Stimulated activated CD4-positive, alpha-beta T cell treated with anti-CD3 and anti-CD28 coated beads, Interleukin-2, amount 100 ng/mL, for 4 hours (primary cell): ENCODE data around the gene TMC8.
"Not testable (repeated sequence)": the region's sequence is repeated elsewhere in the genome, so short reads cannot be mapped to it uniquely, and the experiment has no call there.

ENCODE experiments used
- DNase-seq: peaks from one replicate; pipeline ENCODE4 v3.0.0-alpha.2; 2020; ENCODE audit warnings: low read depth

The TMC8 gene

GRCh38 chr17:78154903-78155811, 24.6 kb downstream of the TMC8 start:
- DNase-seq = no peak

DNA sequence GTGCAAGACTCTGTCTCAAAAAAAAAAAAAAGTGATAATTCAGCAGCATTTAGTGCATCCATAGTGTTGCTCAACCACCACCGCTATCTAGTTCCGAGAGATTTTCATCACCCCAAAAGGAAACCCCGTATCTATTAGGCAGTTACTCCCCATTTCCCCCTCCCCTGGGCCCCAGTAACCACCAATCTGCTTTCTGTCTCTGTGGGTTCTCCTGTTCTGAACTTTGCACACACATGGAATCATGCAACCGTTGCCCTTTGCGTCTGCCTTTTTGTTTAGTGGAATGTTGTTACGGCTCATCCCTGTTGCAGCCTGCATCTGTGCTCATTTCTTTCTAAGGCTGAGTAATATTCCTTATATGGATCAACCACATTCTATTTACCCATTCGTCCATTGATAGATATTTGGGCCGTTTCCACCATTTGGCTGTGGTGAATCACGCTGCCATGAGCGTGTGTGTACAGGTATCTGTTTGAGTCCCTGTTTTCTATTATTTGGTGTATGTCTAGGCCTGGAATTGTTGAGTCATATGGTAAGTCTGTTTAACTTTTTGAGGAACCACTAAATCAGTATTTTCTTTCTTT, 29.1 kb downstream of the TMC8 start:
- DNase-seq = no peak

DNA sequence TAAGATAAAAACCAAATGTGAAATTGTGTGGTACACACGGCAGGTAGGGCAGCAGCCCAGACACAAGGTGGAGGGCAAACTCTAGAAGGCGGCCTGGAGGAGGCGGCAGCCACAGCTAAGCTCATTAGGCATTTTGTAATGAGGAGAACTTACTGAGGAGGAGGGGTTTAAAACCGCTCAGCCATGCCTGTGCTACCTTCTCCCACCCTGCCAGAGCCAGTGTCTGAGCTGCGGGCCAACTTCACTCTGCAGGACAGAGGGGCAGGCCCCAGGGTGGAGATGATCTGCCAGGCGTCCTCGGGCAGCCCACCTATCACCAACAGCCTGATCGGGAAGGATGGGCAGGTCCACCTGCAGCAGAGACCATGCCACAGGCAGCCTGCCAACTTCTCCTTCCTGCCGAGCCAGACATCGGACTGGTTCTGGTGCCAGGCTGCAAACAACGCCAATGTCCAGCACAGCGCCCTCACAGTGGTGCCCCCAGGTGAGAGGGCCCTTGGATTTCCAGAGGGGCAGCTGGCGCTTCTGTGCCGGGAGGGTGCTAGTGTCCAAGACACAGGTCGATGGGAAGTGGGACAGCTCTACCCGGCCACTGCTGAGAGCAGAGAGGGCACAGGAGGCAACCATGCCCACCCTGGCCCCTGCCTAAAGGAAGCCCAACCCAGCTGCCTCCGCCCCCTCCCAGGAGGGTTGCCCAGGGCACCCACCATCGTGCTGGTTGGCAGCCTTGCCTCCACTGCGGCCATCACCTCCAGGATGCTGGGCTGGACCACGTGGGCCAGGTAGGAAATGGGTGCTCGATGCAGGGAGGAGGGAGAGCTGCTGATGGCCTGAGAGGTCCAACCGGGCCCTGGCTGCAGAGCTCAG, 33.5 kb downstream of the TMC8 start:
- DNase-seq = no peak

DNA sequence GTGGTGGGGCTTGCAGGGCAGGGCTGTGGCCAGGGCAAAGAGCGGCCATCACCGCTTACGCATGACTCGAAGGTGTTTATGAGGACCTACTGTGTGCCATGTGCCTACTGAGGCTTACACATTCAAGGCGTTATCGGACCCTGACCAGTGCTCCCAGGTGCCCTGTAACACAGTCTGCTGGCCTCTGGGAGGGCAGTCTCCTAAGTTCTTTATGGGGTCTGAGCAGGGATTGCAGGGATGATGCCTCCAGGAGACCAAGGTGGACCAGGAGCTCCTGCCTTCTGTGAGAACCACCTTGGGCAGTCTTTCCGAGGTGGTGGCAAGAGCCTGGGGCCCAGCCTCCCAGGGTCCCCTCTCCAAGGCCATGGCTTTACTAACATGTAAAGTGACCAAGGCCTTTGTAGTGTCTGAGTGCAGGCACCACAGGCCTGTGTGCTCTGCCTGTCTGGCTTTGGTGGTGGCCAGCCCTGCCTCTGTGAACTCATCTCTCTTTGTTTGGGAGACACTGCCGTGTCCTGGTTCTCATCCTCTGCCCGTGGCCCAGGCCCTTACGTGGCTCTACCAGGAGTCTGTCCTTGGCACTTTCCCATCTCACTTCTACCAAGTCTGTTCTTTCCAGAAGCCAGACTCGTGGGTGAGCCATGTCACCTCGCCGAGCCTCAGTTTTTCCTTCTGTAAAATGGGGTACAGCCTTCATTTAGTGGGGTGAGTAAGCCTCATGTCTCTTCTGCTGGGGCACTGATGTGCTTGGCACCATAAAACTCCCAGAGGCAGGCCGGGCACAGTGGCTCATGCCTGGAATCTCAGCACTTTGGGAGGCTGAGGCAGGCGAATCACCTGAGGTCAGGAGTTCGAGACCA, 34.4 kb downstream of the TMC8 start:
- DNase-seq = no peak

GRCh38 chr17:78166416-78166815, 35.8 kb downstream of the TMC8 start:
- no peak for DNase-seq

- DNase-seq = peak; percentile 80
Measured at GRCh38 chr17:78168242-78168902, 37.8 kb downstream of the TMC8 start, which contains the start of gene SYNGR2. SYNGR2 (plus strand) TSS chr17:78168581; CDS start chr17:78168617, 36 bp downstream.

- peak; percentile 49 for DNase-seq
Measured at GRCh38 chr17:78168903-78169793, 38.6 kb downstream of the TMC8 start.

DNA sequence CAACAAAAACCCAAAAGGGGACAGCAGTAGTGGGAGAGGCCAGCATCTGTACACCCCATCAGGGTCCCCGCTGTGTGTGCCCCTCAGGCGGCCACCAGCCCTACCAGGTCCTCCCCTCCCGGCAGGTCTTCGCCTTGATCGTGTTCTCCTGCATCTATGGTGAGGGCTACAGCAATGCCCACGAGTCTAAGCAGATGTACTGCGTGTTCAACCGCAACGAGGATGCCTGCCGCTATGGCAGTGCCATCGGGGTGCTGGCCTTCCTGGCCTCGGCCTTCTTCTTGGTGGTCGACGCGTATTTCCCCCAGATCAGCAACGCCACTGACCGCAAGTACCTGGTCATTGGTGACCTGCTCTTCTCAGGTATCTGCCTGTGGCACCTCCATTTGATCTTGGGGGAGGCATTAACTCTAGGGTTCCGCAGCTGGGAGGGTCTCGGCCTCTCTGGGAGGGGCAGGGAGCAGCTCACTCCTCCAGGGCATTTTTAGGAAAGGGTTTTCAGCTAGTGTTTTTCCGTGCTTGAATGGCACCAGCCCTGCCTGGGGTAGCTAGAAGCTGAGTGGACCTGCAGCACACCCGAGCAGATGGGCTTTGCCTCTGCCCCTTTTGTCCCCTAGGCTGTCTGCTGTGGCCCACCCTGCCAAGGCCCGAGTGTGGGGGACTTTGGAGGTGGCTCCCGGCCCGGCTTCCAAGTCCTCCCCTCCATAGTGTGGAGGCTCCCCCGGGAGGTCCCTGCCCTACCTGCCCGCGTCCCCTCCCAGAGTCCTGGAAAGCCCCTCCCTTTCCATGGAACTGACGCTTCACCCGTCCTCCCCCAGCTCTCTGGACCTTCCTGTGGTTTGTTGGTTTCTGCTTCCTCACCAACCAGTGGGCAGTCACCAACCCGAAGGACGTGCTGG, 40.4 kb downstream of the TMC8 start:
- no peak for DNase-seq

DNA sequence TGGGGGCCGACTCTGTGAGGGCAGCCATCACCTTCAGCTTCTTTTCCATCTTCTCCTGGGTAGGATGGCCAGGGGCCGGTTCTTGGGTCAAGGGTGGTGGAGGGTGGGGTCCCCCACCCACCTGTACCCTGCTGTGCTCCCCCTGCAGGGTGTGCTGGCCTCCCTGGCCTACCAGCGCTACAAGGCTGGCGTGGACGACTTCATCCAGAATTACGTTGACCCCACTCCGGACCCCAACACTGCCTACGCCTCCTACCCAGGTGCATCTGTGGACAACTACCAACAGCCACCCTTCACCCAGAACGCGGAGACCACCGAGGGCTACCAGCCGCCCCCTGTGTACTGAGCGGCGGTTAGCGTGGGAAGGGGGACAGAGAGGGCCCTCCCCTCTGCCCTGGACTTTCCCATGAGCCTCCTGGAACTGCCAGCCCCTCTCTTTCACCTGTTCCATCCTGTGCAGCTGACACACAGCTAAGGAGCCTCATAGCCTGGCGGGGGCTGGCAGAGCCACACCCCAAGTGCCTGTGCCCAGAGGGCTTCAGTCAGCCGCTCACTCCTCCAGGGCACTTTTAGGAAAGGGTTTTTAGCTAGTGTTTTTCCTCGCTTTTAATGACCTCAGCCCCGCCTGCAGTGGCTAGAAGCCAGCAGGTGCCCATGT, 41.1 kb downstream of the TMC8 start:
- DNase-seq = not testable (repeated sequence)

DNA sequence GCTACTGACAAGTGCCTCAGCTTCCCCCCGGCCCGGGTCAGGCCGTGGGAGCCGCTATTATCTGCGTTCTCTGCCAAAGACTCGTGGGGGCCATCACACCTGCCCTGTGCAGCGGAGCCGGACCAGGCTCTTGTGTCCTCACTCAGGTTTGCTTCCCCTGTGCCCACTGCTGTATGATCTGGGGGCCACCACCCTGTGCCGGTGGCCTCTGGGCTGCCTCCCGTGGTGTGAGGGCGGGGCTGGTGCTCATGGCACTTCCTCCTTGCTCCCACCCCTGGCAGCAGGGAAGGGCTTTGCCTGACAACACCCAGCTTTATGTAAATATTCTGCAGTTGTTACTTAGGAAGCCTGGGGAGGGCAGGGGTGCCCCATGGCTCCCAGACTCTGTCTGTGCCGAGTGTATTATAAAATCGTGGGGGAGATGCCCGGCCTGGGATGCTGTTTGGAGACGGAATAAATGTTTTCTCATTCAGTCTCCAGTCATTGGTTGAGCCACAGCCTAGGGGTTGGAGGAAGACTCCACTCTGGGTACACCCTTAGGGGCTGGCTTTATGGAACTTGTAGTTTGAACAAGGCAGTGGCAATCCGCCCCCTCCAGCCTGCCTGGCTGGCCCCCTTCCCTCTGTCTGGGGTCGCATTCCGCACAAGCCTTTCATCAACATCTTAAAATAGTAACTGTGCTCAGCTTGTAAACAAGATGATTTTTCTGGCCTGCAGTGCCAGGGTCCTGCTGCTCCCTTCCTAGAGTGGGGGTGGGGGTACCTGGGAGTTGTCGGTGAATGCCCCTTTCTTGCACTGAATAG, 41.9 kb downstream of the TMC8 start:
- no peak for DNase-seq

DNA sequence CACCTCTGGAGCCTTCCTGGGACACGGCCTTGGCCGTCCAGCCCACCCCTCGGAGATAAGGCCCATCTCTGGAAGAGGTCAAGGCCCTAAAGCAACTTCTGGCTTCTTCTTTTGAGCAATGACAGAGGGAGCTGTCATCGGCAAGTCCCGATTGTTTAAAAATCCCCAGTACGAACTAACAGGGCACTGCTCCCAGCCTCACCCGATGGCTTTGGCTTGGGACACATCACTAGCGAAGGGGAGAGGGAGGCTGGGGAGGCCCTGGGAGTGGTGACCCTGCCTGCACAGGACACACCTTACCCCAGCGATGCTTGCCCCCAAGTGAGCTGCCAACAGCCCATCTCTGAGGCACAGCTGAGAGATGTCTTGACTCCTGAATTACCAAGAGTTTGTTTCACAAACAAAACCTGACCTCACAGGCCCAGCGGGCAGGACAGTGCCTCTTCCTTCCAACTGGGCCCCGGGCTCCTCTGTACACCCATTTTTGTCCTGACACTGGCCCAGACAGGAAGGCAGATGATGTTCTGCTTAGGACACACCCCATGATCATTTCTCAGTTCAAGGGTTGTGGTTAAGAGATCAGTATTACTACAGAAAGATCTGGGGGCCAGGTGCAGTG, 42.6 kb downstream of the TMC8 start:
- no peak for DNase-seq

DNA sequence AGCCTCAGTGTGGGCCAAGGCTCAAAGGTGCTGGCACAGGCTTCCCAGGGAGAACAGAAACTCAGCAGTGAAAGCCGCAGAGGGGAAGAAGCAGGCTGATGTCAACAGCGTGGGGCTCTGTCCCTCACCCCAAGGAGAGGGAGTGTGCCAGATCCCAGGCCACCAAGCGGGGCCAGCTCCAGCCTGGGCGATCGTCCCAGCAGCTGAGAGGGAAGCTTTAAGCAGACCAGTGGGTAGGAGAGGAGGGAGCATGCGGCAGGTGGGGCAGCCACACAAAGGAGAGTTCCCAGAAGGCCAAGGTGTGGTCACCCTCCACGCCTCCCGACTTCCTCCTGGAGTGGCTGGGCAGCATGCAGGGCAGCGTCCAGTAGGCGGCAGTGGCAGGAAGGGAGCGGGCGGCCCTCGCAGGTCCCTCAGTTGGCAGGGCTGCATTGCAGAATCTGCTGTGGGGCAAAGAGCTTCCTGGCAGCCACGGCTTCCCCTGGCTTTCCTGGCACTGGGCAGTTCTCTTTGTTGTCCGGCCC, 43.8 kb downstream of the TMC8 start:
- DNase-seq = no peak

DNA sequence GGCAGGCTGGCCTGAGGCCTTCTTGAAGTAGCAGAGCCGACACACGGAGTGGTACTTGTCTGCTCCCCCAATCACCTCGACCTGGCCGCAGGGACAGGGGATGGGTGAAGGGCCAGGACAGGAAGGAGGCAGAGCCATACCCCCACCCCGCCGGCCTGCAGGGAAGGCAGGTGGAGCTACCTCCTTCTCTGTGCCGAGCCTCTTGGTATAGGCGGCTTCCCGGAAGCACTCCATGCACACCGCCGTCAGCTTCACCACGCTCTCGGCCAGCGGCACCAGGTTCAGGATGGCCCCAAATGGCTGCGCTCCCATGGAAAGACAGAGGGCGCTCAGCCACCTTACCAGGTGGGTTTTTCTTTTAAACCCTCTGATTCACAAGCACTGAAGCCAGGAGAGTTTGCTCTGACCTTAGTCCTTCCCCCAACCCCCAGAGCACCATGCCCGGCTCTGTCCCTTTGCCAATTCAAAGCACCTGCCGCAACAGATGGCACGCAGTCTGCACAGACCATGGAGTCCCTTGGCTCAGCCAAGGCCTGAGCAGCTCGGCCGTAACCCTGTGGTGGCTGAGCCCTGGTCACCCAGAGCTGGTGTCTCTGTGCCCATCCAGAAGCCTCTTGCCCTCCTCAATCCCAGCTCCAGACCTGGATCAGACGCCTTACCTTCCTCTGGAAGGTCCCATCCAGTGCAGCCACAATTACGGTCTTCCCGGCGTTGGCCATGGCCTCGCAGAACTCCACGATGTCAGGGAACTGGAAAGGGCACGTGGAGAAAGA, 44.5 kb downstream of the TMC8 start:
- DNase-seq = no peak

- DNase-seq = no peak
Measured at GRCh38 chr17:78175643-78175981, 45.0 kb downstream of the TMC8 start.

- peak; percentile 61 for DNase-seq
Measured at GRCh38 chr17:78176548-78177025, 46.0 kb downstream of the TMC8 start.

- DNase-seq = no peak
Measured at GRCh38 chr17:78179372-78179771, 48.8 kb downstream of the TMC8 start.
